Measurements from ENCODE around the gene RNF38.

GRCh38 chr9:36317766-36318165 is 82.3 kb downstream of the RNF38 start:
- TF ChIP-seq ZBTB10 (tag by site-specific recombination; IDR thresholded peaks at IDR 0.05) (no peak), HOXA7 (CRISPR knock-in tag; IDR thresholded peaks at IDR 0.05; ENCODE audit: borderline replicate concordance) (no peak), MYNN (tag by site-specific recombination; IDR thresholded peaks at IDR 0.05; ENCODE audit: borderline replicate concordance) (no peak), ZNF391 (tag by site-specific recombination; IDR thresholded peaks at IDR 0.05; ENCODE audit: borderline replicate concordance, low read depth) (no peak)

All from HEK293 (cell line).